IMR-90 (cell line): Measurements from ENCODE around the gene UAP1. TPM values are rescaled to one million over a fixed set of nuclear protein-coding genes. Genes with fewer than 3 reads are reported as not detected.
A peak's percentile ranks its signal among the peaks of the same experiment; 100 is the strongest.

Source experiments
- ATAC-seq: fragments of 200-7000 bp; cut with Tn5 transposase; 2 replicates; pipeline ENCODE4 v1.9.1; 2020; ENCODE audit warnings: low read depth, mild to moderate bottlenecking, moderate library complexity
- BruUV-seq: library from RNA; stranded (reverse); fragments of 400-500 nt; replicated peaks from 2 replicates; lab custom pipeline; 2021; lab: Mats Ljungman, UMichigan
- CTCF ChIA-PET: fragments of 300-600 bp; formaldehyde crosslinking; extraction: SDS; loops from one replicate; lab custom pipeline; 2021; ENCODE audit warnings: antibody characterized with exemption; lab: Yijun Ruan, JAX
- POLR2A ChIA-PET: fragments of 300-600 bp; sonication (Branson Sonifier 250); formaldehyde crosslinking; loops from one replicate; lab custom pipeline; 2022; ENCODE audit warnings: antibody characterized with exemption; ENCODE audit not compliant: unreplicated experiment; lab: Charles Lee
- DNase-seq: peaks from one replicate; pipeline ENCODE4 v3.0.0; 2013
- H2AFZ ChIP-seq: replicated peaks from 2 replicates; pipeline ENCODE3; 2013; ENCODE audit warnings: low read length, mild to moderate bottlenecking; ENCODE audit not compliant: poor library complexity
- H2AK5ac ChIP-seq: 2 replicates; pipeline ENCODE4 v1.6.1; 2013; ENCODE audit warnings: low read depth, low read length, inconsistent platforms
- H2AK9ac ChIP-seq: replicated peaks from 2 replicates; pipeline ENCODE3; 2013; ENCODE audit warnings: mild to moderate bottlenecking, low read depth, low read length, moderate library complexity; ENCODE audit not compliant: poor library complexity
- H2BK120ac ChIP-seq: 2 replicates; pipeline ENCODE4 v1.6.1; 2013; ENCODE audit warnings: low read depth, low read length, inconsistent platforms
- H2BK15ac ChIP-seq: 3 replicates; pipeline ENCODE4 v1.6.1; 2013; ENCODE audit warnings: low read depth, low read length, inconsistent platforms
- H2BK20ac ChIP-seq: 2 replicates; pipeline ENCODE4 v1.6.1; 2013; ENCODE audit warnings: low read depth, mild to moderate bottlenecking, inconsistent platforms, low read length, moderate library complexity
- H2BK5ac ChIP-seq: 2 replicates; pipeline ENCODE4 v1.6.1; 2013; ENCODE audit warnings: mild to moderate bottlenecking, low read depth, low read length, inconsistent platforms; ENCODE audit not compliant: poor library complexity, severe bottlenecking
- H3K14ac ChIP-seq: replicated peaks from 2 replicates; pipeline ENCODE4 v1.6.1; 2013; ENCODE audit warnings: low read depth, low read length, inconsistent platforms
- H3K18ac ChIP-seq: 2 replicates; pipeline ENCODE4 v1.6.1; 2013; ENCODE audit warnings: low read depth, low read length, control low read depth
- H3K23ac ChIP-seq: 2 replicates; pipeline ENCODE4 v1.6.1; 2013; ENCODE audit warnings: low read depth, low read length, inconsistent platforms
- H3K27ac ChIP-seq: 2 replicates; pipeline ENCODE4 v1.5.1; 2013; ENCODE audit warnings: mild to moderate bottlenecking, control low read depth, low read length; ENCODE audit not compliant: insufficient read depth
- H3K27me3 ChIP-seq: 2 replicates; pipeline ENCODE4 v1.6.1; 2013; ENCODE audit warnings: low read length; ENCODE audit not compliant: control insufficient read depth, insufficient read depth
- H3K36me3 ChIP-seq: 2 replicates; pipeline ENCODE4 v1.6.1; 2013; ENCODE audit warnings: low read length, mixed read lengths; ENCODE audit not compliant: control insufficient read depth, insufficient read depth
- H3K4ac ChIP-seq: 2 replicates; pipeline ENCODE4 v1.6.1; 2013; ENCODE audit warnings: low read depth, low read length, inconsistent platforms
- H3K4me1 ChIP-seq: 2 replicates; pipeline ENCODE4 v1.6.1; 2013; ENCODE audit warnings: low read length, mixed read lengths; ENCODE audit not compliant: control insufficient read depth, insufficient read depth
- H3K4me2 ChIP-seq: 2 replicates; pipeline ENCODE4 v1.6.1; 2013; ENCODE audit warnings: low read depth, mild to moderate bottlenecking, control low read depth, low read length, moderate library complexity
- H3K4me3 ChIP-seq: 2 replicates; pipeline ENCODE4 v1.5.1; 2013; ENCODE audit warnings: low read depth, mild to moderate bottlenecking, control low read depth, low read length, moderate library complexity; ENCODE audit not compliant: insufficient read depth
- H3K56ac ChIP-seq: 2 replicates; pipeline ENCODE4 v1.6.1; 2013; ENCODE audit warnings: low read length, inconsistent platforms; ENCODE audit not compliant: insufficient read depth; ENCODE audit errors: extremely low read depth
- H3K79me1 ChIP-seq, 2 experiments: 2 replicates each; pipeline ENCODE4 v1.6.1; 2013; ENCODE audit warnings: low read length in 2 of 2, inconsistent platforms in 1 of 2, low read depth in 1 of 2
- H3K9ac ChIP-seq: 2 replicates; pipeline ENCODE4 v1.6.1; 2013; ENCODE audit warnings: low read depth, low read length, control low read depth
- H3K9me1 ChIP-seq: 2 replicates; pipeline ENCODE4 v1.6.1; 2013; ENCODE audit warnings: low read length, inconsistent platforms; ENCODE audit not compliant: insufficient read depth
- H3K9me3 ChIP-seq: 2 replicates; pipeline ENCODE4 v1.6.1; 2013; ENCODE audit warnings: low read length; ENCODE audit not compliant: control insufficient read depth, insufficient read depth
- H4K20me1 ChIP-seq: 2 replicates; pipeline ENCODE4 v1.6.1; 2013; ENCODE audit warnings: low read length, inconsistent platforms; ENCODE audit not compliant: insufficient read depth
- H4K5ac ChIP-seq: 2 replicates; pipeline ENCODE4 v1.6.1; 2013; ENCODE audit warnings: mild to moderate bottlenecking, low read depth, low read length, control low read depth
- H4K8ac ChIP-seq, 2 experiments: 2 replicates each; pipeline ENCODE4 v1.6.1; 2013; ENCODE audit warnings: low read depth in 2 of 2, low read length in 2 of 2, control low read depth in 1 of 2, inconsistent platforms in 1 of 2
- H4K91ac ChIP-seq: 2 replicates; pipeline ENCODE4 v1.6.1; 2013; ENCODE audit warnings: low read depth, low read length, inconsistent platforms; ENCODE audit not compliant: insufficient read depth
- FOS ChIP-seq: fragments of 150-350 bp; IDR thresholded peaks from 2 replicates; pipeline ENCODE4 v1.6.1; 2016; ENCODE audit warnings: low read depth, low read length
- MAFK ChIP-seq: IDR thresholded peaks from 2 replicates; pipeline ENCODE4 v1.6.1; 2012; ENCODE audit warnings: low read depth, low read length, improper control_type of control experiment
- MXI1 ChIP-seq: IDR thresholded peaks from 2 replicates; pipeline ENCODE4 v1.6.1; 2012; ENCODE audit warnings: low read depth, mild to moderate bottlenecking, low read length, moderate library complexity, borderline replicate concordance
- POLR2A ChIP-seq: IDR thresholded peaks from 2 replicates; pipeline ENCODE4 v1.6.1; 2012; ENCODE audit warnings: mild to moderate bottlenecking, low read depth, low read length
- RAD21 ChIP-seq: IDR thresholded peaks from 2 replicates; pipeline ENCODE4 v1.6.1; 2012; ENCODE audit warnings: low read length, improper control_type of control experiment
- WGBS, 2 experiments: methylation state at CpG; one replicate each; pipeline versions ENCODE4 v1.1.5 to v1.1.7; 2013; ENCODE audit warnings: missing lambda C conversion rate in 2 of 2; ENCODE audit not compliant: insufficient read length in 1 of 2; ENCODE audit errors: extremely low coverage in 2 of 2; 5-methylcytosine and 5-hydroxymethylcytosine counted together
- dilution Hi-C: fragments of 300-500 bp; cut with HindIII; formaldehyde crosslinking; loops from one replicate; pipeline ENCODE4 v1.14.3; 2018; ENCODE audit warnings: low sequenced_read_pairs; ENCODE audit not compliant: unreplicated experiment
- in situ Hi-C: fragments of 300-500 bp; cut with MboI; formaldehyde crosslinking; loops from 3 replicates; pipeline ENCODE4 v1.14.3; 2019; ENCODE audit warnings: low sequenced_read_pairs, inconsistent platforms, mixed read lengths
- intact Hi-C: fragments of 100-400 bp; cut with micrococcal nuclease; formaldehyde crosslinking; loops from 2 replicates; pipeline ENCODE4 v1.10.0; 2022
- polyA plus RNA-seq, 3 experiments: library from polyadenylated mRNA; depleted of rRNA; stranded (reverse); fragments of >200 nt; gene quantifications; 2 replicates each; pipeline ENCODE4 v1.2.3, GENCODE V29; 2012; ENCODE audit warnings: low replicate concordance in 1 of 3
- total RNA-seq: library from RNA; depleted of rRNA; stranded (reverse); fragments of >200 nt; gene quantifications from 2 replicates; pipeline ENCODE4 v1.2.3, GENCODE V29; 2012
- TF ChIP-seq, protein P1 (sequence below): fragments of 150-350 bp; IDR thresholded peaks from 2 replicates; pipeline ENCODE4 v1.6.1; 2016; ENCODE audit warnings: low read depth, mild to moderate bottlenecking, low read length, moderate library complexity, borderline replicate concordance

Gene UAP1
- total and polyA plus RNA-seq, 2 of the 4 experiments (the other 2 are of a cell fraction): 93.4 to 196 TPM

GRCh38 chr1:162632698-162633080 is 71.2 kb downstream of the UAP1 start:
- Histone ChIP-seq H2BK5ac (peak overlapping the region; percentile 90), H3K79me1 (peaks cover 0 to 50% of the 10 kb centered on the region in 2 experiments; a peak in 2 of 4 replicates), H3K23ac (peak overlapping the region; percentile 96), H3K56ac (peak overlapping the region; percentile 98), H4K8ac (peak overlapping the region; percentile 74 to 88), H2BK120ac (peak overlapping the region; percentile 92), H3K9ac (peak overlapping the region; percentile 91), H4K5ac (peak overlapping the region; percentile 94), H3K4me3 (peak overlapping the region; percentile 76), H3K27ac (peak overlapping the region; percentile 88), H2BK15ac (peak overlapping the region; percentile 69; the same call in 2 of the 3 replicates), H2AFZ (peak overlapping the region; percentile 41), H2AK9ac (peak overlapping the region; percentile 91), H3K14ac (peak overlapping the region; percentile 95), H2AK5ac (peak overlapping the region; percentile 57), H3K36me3 (no peaks in the 10 kb centered on the region), H3K9me3 (no peaks in the 10 kb centered on the region), H3K4me1 (peaks cover 17% of the 10 kb centered on the region), H3K4me2 (peak overlapping the region; percentile 71), H3K9me1 (peaks cover 22% of the 10 kb centered on the region), H3K4ac (peak overlapping the region; percentile 96), H3K27me3 (no peaks in the 10 kb centered on the region), H4K20me1 (peaks cover 28% of the 10 kb centered on the region), H3K18ac (peak overlapping the region; percentile 97), H4K91ac (peak overlapping the region; percentile 98), H2BK20ac (peak overlapping the region; percentile 77)
- intact Hi-C loops: loop anchor here (1.0 to 10.0 kb wide), 4 partner anchors 19 to 142 kb away; no protein-coding TSS in a partner anchor
- dilution Hi-C loops: no loop called here
- ATAC-seq: no peak
- POLR2A ChIA-PET: interaction anchor here (0.9 to 1.3 kb wide), 3 partner anchors 23 to 146 kb away, joined by 3 read pairs; no protein-coding TSS in a partner anchor
- TSS peak; percentile 81 for BruUV-seq
- TF ChIP-seq MAFK: peak; percentile 11; the same call in 1 of the 2 replicates
- TF ChIP-seq MXI1: 0 out of 2 replicates have a peak, but pooled peaks have one; percentile 36
- TF ChIP-seq FOS: no peak
- 0 out of 2 replicates have a peak, but pooled peaks have one; percentile 17 for TF ChIP-seq RAD21
- TF ChIP-seq, protein P1, sequence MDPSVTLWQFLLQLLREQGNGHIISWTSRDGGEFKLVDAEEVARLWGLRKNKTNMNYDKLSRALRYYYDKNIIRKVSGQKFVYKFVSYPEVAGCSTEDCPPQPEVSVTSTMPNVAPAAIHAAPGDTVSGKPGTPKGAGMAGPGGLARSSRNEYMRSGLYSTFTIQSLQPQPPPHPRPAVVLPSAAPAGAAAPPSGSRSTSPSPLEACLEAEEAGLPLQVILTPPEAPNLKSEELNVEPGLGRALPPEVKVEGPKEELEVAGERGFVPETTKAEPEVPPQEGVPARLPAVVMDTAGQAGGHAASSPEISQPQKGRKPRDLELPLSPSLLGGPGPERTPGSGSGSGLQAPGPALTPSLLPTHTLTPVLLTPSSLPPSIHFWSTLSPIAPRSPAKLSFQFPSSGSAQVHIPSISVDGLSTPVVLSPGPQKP: no peak
- TF ChIP-seq POLR2A: 0 out of 2 replicates have a peak, but pooled peaks have one; percentile 14
- 0% methylated on average over 1 of the region's 4 CpGs; no CpG with 5 or more reads in 1 of the 2 experiments for WGBS, 2 experiments
- in situ Hi-C loops: no loop called here
- CTCF ChIA-PET: interaction anchor here (1.2 kb wide), 1 partner anchor 91 kb away, joined by 3 read pairs; no protein-coding TSS in a partner anchor
- peak; percentile 49 for DNase-seq
